ENCODE data around the gene TRIM46.

DNA sequence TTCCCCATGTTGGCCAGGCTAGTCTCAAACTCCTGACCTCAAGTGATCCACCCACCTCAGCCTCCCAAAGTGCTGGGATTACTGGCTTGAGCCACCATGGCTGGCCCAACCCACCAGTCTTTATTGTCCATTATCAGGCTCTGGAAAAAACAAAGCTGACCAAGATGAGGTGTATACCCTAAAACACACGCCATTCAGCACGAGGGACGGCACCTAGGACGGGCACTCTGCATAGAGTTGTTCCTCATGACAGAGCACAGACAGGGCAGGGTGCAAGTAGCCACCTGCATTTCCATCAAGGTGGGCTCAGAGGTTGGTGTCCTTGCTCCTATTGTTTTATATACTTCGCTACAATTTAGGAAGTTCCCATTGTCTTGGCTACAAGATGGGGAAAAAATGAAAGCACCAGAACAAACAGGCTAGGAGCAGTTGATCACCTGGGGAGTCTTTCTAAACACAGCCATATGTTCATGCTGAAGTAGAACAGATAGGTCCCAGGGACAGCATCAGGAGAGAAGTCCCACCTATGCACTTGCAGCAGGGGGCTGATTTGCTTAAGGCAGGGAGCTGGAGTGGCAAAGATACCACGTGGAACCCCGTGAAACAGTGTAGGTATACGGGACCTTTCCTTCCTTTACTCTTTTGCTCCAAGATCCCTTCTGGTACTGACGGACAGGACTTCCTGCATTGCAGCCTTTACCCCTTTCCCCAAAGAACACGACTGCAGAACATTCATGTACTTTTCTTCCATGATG lies 5.0 kb upstream of the TRIM46 start:
- TF ChIP-seq, protein P1, sequence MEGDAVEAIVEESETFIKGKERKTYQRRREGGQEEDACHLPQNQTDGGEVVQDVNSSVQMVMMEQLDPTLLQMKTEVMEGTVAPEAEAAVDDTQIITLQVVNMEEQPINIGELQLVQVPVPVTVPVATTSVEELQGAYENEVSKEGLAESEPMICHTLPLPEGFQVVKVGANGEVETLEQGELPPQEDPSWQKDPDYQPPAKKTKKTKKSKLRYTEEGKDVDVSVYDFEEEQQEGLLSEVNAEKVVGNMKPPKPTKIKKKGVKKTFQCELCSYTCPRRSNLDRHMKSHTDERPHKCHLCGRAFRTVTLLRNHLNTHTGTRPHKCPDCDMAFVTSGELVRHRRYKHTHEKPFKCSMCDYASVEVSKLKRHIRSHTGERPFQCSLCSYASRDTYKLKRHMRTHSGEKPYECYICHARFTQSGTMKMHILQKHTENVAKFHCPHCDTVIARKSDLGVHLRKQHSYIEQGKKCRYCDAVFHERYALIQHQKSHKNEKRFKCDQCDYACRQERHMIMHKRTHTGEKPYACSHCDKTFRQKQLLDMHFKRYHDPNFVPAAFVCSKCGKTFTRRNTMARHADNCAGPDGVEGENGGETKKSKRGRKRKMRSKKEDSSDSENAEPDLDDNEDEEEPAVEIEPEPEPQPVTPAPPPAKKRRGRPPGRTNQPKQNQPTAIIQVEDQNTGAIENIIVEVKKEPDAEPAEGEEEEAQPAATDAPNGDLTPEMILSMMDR (IDR thresholded peaks at IDR 0.05; ENCODE audit: low read length) = no peak
- TF ChIP-seq EZH2phosphoT487 (IDR thresholded peaks at IDR 0.05; ENCODE audit: low read length) = no peak
